NCI-H2196 treated with DMSO at 0.1 percent for 48 hours (cell line): ENCODE measurements around the gene TMEM240.
"Not testable (repeated sequence)": the region's sequence is repeated elsewhere in the genome, so short reads cannot be mapped to it uniquely, and the experiment has no call there.

Experiments
- DNase-seq: peaks from one replicate; lab custom pipeline; 2025; ENCODE audit not compliant: unreplicated experiment; lab: John Stamatoyannopoulos, UW

Gene TMEM240

DNA sequence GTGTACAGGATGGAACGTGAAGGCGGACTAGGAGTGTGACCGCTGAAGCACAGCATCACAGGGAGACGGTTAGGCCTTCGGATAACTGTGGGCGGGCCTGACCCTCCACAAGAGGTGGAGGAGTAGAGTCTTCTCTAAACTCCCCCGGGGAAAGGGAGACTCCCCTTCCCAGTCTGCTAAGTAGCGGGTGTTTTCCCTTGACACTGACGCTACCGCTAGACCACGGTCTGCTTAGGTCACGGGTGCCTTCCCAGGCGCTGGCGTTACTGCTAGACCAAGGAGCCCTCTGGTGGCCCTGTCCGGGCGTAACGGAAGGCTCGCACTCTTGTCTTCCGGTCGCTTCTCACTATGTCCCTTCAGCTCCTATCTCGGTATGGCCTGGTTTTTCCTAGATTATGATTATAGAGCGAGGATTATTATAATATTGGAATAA, 35.0 kb downstream of the TMEM240 start:
- DNase-seq = peak; percentile 22

DNA sequence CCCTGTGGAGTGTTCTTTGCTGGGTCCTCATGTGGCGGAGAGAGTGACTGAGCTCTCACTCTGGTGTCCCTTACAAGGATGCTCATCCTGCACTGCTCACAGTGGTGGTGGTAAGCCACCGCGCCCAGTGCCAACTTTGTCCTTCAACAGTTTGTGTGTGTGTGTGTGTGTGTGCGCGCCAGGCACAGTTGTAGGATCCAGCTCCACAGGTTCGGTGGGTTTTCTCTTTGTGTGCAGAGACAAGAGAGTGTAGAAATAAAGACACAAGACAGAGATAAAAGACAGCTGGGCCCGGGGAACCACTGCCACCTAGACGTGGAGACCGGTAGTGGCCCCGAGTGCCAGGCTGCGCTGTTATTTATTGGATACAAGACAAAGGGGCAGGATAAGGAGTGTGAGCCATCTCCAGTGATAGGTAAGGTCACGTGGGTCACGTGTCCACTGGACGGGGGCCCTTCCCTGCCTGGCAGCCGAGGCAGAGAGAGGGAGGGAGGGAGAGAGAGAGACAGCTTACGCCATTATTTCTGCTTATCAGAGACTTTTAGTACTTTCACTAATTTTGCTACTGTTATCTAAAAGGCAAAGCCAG, 35.6 kb downstream of the TMEM240 start:
- peak; percentile 72 for DNase-seq

DNA sequence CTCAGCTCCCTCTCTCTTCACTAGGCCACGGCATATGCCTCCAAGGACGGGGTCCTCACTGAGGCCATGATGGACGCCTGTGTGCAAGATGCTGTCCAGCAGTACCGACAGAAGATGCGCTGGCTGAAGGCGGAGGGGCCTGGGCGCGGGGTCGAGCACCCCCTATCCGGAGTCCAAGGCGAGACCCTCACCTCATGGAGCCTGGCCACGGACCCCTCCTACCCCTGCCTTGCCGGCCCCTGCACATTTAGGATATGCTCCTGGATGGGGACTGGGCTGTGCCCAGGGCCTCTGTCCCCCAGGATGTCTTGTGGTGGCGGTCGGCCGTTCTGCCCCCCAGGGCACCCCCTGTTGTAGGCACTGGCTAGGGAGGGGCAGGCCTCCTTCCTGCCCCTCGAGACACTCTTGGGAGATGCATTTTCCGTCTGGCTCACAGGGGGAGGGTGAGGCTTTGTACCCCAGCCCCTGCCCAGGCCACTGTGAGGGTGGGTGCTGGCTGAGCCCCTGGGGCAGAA, 44.9 kb downstream of the TMEM240 start:
- not testable (repeated sequence) for DNase-seq

DNA sequence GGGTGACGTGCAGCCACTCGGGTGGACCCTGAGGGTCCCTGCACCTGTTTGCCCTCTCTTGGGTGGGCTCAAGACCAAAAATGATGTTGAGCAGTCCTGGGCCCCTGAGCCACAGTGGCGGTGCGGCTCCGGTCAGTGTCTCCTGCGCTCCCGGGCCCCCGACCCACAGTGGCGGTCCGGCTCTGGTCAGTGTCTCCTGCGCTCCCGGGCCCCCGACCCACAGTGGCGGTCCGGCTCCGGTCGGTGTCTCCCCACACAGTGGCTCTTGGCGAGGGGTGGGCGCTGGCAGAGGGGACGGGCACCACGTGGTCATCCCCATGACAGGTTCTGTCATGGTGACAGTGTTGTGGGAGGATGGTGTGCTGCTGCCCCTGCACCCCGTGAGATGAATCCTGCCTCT, 46.1 kb downstream of the TMEM240 start:
- DNase-seq = not testable (repeated sequence)

DNA sequence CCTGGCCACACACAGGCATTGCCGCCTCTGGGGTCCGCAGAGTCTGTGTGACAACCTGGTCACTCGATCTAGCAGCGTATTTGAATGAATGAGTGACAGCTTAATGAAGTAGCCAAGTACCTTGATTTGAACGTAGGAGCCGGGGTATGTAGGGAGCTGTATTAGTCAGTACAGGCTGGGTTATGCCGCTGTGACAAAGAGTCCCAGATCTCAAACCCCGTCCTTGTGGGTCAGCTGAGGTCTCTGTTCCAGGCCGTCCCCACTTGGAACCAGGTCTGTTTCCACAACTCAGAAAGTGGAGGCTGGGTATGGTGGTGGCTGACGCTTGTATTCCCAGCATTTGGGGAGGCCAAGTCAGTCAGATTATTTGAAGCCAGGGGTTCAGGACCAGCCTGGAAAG, 48.8 kb downstream of the TMEM240 start:
- DNase-seq = no peak

DNA sequence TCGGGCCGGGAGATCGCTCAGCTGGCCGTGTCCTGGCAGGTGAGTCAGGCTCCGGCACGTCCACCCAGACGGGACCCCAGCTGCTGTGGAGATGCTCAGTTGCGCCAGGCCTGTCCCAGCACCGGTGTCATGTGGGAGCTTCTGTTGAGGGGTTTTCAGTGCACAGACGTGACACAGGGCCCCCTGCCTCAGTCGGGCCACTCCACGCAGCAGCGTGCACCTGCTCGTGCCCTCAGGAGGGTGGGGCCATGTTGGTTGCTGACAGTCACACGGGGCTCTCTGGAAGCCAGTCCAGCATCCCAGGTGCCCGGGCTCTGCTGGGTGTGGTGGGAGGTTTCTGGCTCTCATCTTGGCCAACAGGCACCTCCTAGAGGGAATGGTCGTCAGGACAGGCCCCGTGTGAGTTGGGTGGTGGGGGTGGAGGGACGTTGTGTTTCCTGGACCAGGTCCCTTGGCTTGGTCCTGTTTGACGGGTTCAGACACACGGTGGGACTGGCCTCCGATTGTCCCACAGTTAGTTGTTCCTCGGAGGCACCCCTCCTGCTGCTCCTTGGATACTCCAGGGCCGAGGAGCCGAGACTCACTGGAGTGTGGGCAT, 49.7 kb downstream of the TMEM240 start:
- DNase-seq = no peak

DNA sequence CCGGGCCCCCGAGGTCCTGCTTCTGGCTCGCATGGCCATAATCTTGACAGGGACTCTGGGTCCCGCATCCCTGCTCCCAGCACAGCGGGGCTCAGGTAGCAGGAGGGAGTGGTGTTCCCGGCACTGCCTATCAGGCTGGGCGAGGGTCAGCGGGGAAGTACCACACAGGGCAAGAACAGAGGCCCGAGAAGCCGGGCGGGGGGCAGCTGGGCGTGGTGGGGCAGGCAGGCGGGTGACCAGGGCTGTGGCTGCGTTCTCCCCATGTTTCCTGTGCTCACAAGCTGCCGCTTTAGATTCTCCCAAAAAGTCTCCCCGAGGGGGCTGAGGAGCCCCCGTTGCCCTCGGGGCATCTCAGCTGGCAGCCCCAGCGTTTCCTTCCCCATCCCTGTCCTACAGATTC, 50.6 kb downstream of the TMEM240 start:
- DNase-seq = no peak

DNA sequence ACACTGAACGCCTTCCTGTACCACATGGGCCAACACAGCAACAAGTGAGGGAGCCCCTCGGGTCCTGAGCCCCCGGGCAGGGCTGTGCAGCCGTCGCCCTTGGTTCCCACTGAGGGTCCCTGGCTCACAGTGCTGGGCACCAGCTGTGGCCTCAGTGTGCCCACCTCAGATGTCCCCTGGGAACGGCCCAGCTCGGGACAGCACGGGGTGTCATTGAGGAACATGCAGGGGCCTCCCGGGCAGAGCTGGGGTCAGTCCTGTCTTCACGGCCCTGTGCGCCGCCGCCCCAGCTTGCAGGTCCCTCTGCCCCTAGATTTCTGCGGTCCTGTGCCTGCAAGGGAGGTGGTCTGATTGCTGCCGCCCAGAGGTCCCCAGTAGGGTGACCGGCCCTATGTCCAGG, 51.2 kb downstream of the TMEM240 start:
- DNase-seq = no peak

DNA sequence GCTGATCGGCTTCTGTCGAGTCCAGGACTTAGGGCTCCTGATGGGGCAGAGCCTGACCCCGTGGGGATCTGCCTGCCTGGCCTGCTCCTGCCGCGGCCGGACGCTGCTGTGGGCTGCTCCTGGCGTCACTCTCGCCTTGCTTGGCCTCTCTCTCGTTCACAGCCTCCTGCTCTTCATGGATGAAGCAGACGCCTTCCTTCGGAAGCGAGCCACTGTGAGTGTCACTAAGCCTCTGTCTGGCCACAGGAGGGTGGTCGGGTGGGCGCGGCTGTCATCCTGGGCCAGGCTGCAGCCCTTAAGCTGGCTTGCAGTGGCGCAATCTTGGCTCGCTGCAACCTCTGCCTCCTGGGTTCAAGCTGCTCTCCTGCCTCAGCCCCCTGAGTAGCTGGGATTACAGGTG, 52.7 kb downstream of the TMEM240 start:
- no peak for DNase-seq

DNA sequence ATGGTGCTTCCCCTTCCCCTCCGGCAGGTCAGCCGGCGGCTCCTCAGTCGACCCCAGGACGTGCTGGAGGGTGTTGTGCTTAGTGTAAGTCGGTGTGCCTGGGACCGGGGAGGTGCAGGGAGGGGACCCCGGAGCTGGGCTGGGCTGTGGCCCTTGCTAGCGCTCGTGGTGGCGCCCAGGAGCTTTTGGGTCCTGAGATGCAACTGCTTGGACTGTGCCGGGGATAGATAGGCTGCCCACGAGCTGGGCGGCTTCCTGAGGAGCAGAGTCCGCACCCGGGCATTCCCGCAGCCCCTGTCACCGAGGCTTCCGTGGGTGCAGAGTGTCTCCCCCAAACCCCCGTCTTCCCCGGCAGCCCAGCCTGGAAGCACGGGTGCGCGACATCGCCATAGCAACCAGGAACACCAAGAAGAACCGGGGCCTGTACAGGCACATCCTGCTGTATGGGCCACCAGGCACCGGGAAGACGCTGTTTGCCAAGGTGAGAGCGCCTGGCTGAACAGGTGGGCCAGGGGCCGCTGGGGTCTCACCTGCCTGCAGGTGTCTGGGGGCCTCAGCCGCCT, 54.6 kb downstream of the TMEM240 start:
- DNase-seq = not testable (repeated sequence)

DNA sequence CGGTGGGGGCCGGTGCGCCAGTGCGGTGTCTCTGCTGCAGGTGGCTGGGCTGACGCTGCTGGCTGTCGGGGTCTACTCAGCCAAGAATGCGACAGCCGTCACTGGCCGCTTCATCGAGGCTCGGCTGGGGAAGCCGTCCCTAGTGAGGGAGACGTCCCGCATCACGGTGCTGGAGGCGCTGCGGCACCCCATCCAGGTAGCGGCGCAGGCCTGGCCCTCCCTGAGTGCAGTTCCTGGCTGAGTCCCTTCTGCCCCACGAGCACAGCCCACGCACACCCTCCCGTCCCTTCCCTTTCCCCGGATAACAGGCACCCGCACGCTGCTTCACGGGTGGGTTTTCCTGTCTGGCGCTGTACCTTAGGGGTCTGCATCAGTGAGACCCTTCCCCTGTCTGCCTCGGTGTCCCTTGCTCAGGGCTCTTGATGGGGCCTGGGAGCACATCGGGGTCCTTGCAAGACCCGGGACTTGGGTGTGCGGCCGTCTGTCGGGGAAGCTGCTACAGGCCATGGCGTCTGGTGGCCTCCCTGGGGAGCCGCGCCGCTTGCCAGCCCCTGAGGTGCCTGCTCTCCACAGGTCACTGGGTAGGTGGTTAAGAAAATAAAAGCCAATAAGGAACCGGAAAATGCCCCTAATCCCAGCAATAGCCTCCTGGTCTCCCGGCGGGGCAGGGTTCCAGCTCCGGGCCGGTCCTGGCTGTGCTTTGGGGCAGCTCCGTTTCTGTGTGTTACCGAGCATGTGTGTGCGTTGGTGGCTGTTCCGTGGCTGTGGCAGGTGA, 55.3 kb downstream of the TMEM240 start:
- DNase-seq = not testable (repeated sequence)
